Measurements from ENCODE around the gene RABGEF1. TPM values are rescaled to one million over a fixed set of nuclear protein-coding genes. Genes with fewer than 3 reads are reported as not detected.
"Not testable (repeated sequence)": the region's sequence is repeated elsewhere in the genome, so short reads cannot be mapped to it uniquely, and the experiment has no call there.

The RABGEF1 gene
- total RNA-seq, 1 experiment from 2014 or later: 27.3 TPM

DNA sequence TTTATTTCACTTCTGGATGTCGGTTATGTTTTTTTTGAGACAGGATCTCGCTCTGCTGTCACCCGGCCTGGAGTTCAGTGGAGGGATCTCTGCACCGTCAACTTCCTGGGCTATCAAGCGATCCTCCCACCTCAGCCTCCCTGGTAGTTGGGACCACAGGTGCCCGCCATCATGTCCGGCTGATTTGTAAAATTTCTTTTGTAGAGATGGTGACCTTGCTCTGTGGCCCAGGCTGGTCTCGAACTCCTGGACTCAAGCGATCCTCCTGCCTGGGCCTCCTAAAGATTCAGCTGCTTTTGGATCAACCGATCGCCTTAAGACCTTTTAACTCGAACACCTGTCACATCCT is 606 bp upstream of the RABGEF1 start:
- TSS peak; percentile 97 for BruUV-seq (replicated peaks)
- ChIA-PET CTCF (no interaction called here), POLR2A (interaction anchor here (0.8 kb wide), 1 partner anchor 10 kb away, joined by 4 read pairs; no protein-coding TSS in a partner anchor)
- Histone ChIP-seq H3K9me3 (ENCODE audit: control insufficient read depth, insufficient read depth, low read depth, low read length) (no peaks in the 10 kb centered on the region), H3K4me1 (ENCODE audit: control insufficient read depth, insufficient read depth, low read length) (peaks cover 5% of the 10 kb centered on the region), H3K27ac (ENCODE audit: low read length) (peak overlapping the region; percentile 90), H3K4me3 (ENCODE audit: low read depth in 2 of 2, low read length in 2 of 2) (peak overlapping the region; percentile 69 to 71), H3K27me3 (ENCODE audit: control insufficient read depth, insufficient read depth, low read length) (no peaks in the 10 kb centered on the region), H3K36me3 (ENCODE audit: control insufficient read depth, insufficient read depth, low read length) (no peaks in the 10 kb centered on the region)
- ATAC-seq (peak; percentile 1), DNase-seq (ENCODE audit: low read depth, low spot score) (no peak)
- TF ChIP-seq, protein P1, sequence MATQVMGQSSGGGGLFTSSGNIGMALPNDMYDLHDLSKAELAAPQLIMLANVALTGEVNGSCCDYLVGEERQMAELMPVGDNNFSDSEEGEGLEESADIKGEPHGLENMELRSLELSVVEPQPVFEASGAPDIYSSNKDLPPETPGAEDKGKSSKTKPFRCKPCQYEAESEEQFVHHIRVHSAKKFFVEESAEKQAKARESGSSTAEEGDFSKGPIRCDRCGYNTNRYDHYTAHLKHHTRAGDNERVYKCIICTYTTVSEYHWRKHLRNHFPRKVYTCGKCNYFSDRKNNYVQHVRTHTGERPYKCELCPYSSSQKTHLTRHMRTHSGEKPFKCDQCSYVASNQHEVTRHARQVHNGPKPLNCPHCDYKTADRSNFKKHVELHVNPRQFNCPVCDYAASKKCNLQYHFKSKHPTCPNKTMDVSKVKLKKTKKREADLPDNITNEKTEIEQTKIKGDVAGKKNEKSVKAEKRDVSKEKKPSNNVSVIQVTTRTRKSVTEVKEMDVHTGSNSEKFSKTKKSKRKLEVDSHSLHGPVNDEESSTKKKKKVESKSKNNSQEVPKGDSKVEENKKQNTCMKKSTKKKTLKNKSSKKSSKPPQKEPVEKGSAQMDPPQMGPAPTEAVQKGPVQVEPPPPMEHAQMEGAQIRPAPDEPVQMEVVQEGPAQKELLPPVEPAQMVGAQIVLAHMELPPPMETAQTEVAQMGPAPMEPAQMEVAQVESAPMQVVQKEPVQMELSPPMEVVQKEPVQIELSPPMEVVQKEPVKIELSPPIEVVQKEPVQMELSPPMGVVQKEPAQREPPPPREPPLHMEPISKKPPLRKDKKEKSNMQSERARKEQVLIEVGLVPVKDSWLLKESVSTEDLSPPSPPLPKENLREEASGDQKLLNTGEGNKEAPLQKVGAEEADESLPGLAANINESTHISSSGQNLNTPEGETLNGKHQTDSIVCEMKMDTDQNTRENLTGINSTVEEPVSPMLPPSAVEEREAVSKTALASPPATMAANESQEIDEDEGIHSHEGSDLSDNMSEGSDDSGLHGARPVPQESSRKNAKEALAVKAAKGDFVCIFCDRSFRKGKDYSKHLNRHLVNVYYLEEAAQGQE (IDR thresholded peaks at IDR 0.05; ENCODE audit: insufficient read depth in 1 of 2, low read depth in 2 of 2, low read length in 1 of 2): no peak
- TF ChIP-seq TCF7L2 (IDR thresholded peaks at IDR 0.05; ENCODE audit: low read depth, low read length) (no peak), SIN3A (IDR thresholded peaks at IDR 0.05; ENCODE audit: borderline replicate concordance, insufficient read depth, low read depth, low read length) (no peak), POLR2AphosphoS5 (IDR thresholded peaks at IDR 0.05; ENCODE audit: low read depth, low read length) (no peak)
- TF ChIP-seq, protein P2, sequence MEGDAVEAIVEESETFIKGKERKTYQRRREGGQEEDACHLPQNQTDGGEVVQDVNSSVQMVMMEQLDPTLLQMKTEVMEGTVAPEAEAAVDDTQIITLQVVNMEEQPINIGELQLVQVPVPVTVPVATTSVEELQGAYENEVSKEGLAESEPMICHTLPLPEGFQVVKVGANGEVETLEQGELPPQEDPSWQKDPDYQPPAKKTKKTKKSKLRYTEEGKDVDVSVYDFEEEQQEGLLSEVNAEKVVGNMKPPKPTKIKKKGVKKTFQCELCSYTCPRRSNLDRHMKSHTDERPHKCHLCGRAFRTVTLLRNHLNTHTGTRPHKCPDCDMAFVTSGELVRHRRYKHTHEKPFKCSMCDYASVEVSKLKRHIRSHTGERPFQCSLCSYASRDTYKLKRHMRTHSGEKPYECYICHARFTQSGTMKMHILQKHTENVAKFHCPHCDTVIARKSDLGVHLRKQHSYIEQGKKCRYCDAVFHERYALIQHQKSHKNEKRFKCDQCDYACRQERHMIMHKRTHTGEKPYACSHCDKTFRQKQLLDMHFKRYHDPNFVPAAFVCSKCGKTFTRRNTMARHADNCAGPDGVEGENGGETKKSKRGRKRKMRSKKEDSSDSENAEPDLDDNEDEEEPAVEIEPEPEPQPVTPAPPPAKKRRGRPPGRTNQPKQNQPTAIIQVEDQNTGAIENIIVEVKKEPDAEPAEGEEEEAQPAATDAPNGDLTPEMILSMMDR (IDR thresholded peaks at IDR 0.05): no peak
- in situ Hi-C loops (cut with HindIII; ENCODE audit: low pct_unique_long_range_greater_than_20kb, low sequenced_read_pairs): no loop called here
- intact Hi-C loops (cut with micrococcal nuclease; ENCODE audit: unreplicated experiment): no loop called here

DNA sequence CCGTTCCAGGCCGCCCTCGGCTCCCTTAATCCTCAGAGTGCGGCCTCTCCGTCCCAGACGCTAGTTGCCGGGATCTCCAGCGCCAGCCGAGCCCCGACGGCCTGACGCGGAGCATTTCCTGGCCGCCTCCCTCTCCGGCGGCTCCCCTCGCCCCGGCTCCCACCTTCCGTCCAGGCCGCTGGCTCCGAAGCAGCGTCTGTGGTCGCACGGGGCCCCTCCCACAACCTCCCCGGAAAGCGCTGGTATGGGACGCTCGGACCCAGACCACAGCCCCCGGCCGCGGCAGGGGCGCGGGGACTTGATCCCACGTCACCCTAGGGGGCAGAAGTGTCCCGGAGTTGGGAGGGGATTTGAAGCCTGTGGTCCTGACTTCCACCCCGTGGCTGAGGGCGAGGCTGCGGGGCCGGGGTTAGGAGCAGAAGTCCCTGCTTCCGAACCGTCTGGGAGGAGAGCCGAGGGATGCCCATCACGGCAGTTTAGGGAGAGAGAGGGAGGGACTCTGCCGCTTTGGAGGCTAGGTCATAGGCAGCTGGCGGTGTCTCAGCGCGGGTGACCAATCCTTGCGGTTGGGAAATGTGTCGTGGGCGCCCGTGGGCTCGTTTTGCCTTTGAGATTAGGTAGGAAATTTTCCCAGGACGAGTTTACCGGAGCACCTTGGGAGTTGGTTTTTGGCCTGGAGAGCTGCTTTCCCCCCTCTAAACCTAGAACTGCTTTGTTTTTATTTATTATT is 612 bp downstream of the RABGEF1 start:
- H3K9me3 ChIP-seq (ENCODE audit: control insufficient read depth, insufficient read depth, low read depth, low read length); in situ Hi-C loops (cut with HindIII; ENCODE audit: low pct_unique_long_range_greater_than_20kb, low sequenced_read_pairs); H3K27me3 ChIP-seq (ENCODE audit: control insufficient read depth, insufficient read depth, low read length); BruUV-seq (replicated peaks); intact Hi-C loops (cut with micrococcal nuclease; ENCODE audit: unreplicated experiment); CTCF ChIA-PET; H3K4me1 ChIP-seq (ENCODE audit: control insufficient read depth, insufficient read depth, low read length); DNase-seq (ENCODE audit: low read depth, low spot score); H3K36me3 ChIP-seq (ENCODE audit: control insufficient read depth, insufficient read depth, low read length): not testable (repeated sequence)
- peak overlapping the region; percentile 69 to 71 for H3K4me3 ChIP-seq (ENCODE audit: low read depth in 2 of 2, low read length in 2 of 2)
- POLR2A ChIA-PET: interaction anchor here (0.6 to 0.9 kb wide), 2 partner anchors 36 to 256 kb away, joined by 3 to 4 read pairs; no protein-coding TSS in a partner anchor
- peak; percentile 68 for ATAC-seq
- H3K27ac ChIP-seq (ENCODE audit: low read length): peak overlapping the region; percentile 90

GRCh38 chr7:66741710-66742049 is 1.1 kb downstream of the RABGEF1 start:
- ATAC-seq: no peak
- no peaks in the 10 kb centered on the region for H3K36me3 ChIP-seq (ENCODE audit: control insufficient read depth, insufficient read depth, low read length)
- no peak for DNase-seq (ENCODE audit: low read depth, low spot score)
- no peaks in the 10 kb centered on the region for H3K9me3 ChIP-seq (ENCODE audit: control insufficient read depth, insufficient read depth, low read depth, low read length)
- in situ Hi-C loops (cut with HindIII; ENCODE audit: low pct_unique_long_range_greater_than_20kb, low sequenced_read_pairs): no loop called here
- peak overlapping the region; percentile 90 for H3K27ac ChIP-seq (ENCODE audit: low read length)
- ChIA-PET CTCF (no interaction called here), POLR2A (interaction anchor here (0.6 to 1.2 kb wide), 2 partner anchors 236 to 256 kb away, joined by 3 to 4 read pairs; no protein-coding TSS in a partner anchor)
- BruUV-seq (replicated peaks): no TSS peak
- no peaks in the 10 kb centered on the region for H3K27me3 ChIP-seq (ENCODE audit: control insufficient read depth, insufficient read depth, low read length)
- intact Hi-C loops (cut with micrococcal nuclease; ENCODE audit: unreplicated experiment): no loop called here
- peak overlapping the region; percentile 69 to 71 for H3K4me3 ChIP-seq (ENCODE audit: low read depth in 2 of 2, low read length in 2 of 2)
- TF ChIP-seq SIN3A (IDR thresholded peaks at IDR 0.05; ENCODE audit: borderline replicate concordance, insufficient read depth, low read depth, low read length): no peak
- TF ChIP-seq TCF7L2 (IDR thresholded peaks at IDR 0.05; ENCODE audit: low read depth, low read length): no peak
- TF ChIP-seq, protein P1 (IDR thresholded peaks at IDR 0.05; ENCODE audit: insufficient read depth in 1 of 2, low read depth in 2 of 2, low read length in 1 of 2): no peak
- TF ChIP-seq, protein P2 (IDR thresholded peaks at IDR 0.05): no peak
- peaks cover 5% of the 10 kb centered on the region for H3K4me1 ChIP-seq (ENCODE audit: control insufficient read depth, insufficient read depth, low read length)

Measured in Panc1 (cell line).